ENCODE measurements around the gene SPIRE1.
"Not testable (repeated sequence)": the region's sequence is repeated elsewhere in the genome, so short reads cannot be mapped to it uniquely, and the experiment has no call there.

Gene SPIRE1

GRCh38 chr18:12551943-12552878 is 105.7 kb downstream of the SPIRE1 start:
- DNase-seq = not testable (repeated sequence)

- not testable (repeated sequence) for DNase-seq
Observed at GRCh38 chr18:12551466-12551865, 106.4 kb downstream of the SPIRE1 start.

GRCh38 chr18:12543697-12544096 is 114.2 kb downstream of the SPIRE1 start:
- no peak for DNase-seq

- no peak for DNase-seq
Observed at GRCh38 chr18:12540751-12541150, 117.2 kb downstream of the SPIRE1 start.

- DNase-seq = not testable (repeated sequence)
Observed at GRCh38 chr18:12539158-12539557, 118.7 kb downstream of the SPIRE1 start.

- DNase-seq = no peak
Observed at GRCh38 chr18:12534820-12535219, 123.1 kb downstream of the SPIRE1 start.

- no peak for DNase-seq
Observed at GRCh38 chr18:12532661-12533060, 125.2 kb downstream of the SPIRE1 start.

GRCh38 chr18:12531749-12532148 is 126.2 kb downstream of the SPIRE1 start:
- no peak for DNase-seq

- DNase-seq = no peak
Observed at GRCh38 chr18:12520442-12520992, 137.4 kb downstream of the SPIRE1 start.

GRCh38 chr18:12518832-12519531 is 138.9 kb downstream of the SPIRE1 start:
- no peak for DNase-seq

GRCh38 chr18:12518326-12518725 is 139.6 kb downstream of the SPIRE1 start:
- no peak for DNase-seq

GRCh38 chr18:12517142-12517825 is 140.6 kb downstream of the SPIRE1 start:
- DNase-seq = no peak

- DNase-seq = no peak
Observed at GRCh38 chr18:12516049-12516630, 141.8 kb downstream of the SPIRE1 start.

- no peak for DNase-seq
Observed at GRCh38 chr18:12515550-12515949, 142.4 kb downstream of the SPIRE1 start.

- DNase-seq = no peak
Observed at GRCh38 chr18:12507007-12507406, 150.9 kb downstream of the SPIRE1 start.

- no peak for DNase-seq
Observed at GRCh38 chr18:12500986-12501385, 156.9 kb downstream of the SPIRE1 start.

- no peak for DNase-seq
Observed at GRCh38 chr18:12497839-12498238, 160.1 kb downstream of the SPIRE1 start.

GRCh38 chr18:12497296-12497695 is 160.6 kb downstream of the SPIRE1 start:
- no peak for DNase-seq

- no peak for DNase-seq
Observed at GRCh38 chr18:12492907-12493306, 165.0 kb downstream of the SPIRE1 start.

- DNase-seq = no peak
Observed at GRCh38 chr18:12491611-12492435, 166.1 kb downstream of the SPIRE1 start.

- no peak for DNase-seq
Observed at GRCh38 chr18:12485479-12486105, 172.3 kb downstream of the SPIRE1 start.

All from activated gamma-delta T cell treated with Interleukin-2 at 50 U/mL for 16 hours (primary cell).